Measurements from ENCODE around the gene FMNL2.

- no peak for TF ChIP-seq POLR2A (IDR thresholded peaks at IDR 0.05; ENCODE audit: low read length)
- TF ChIP-seq GATA1 (IDR thresholded peaks at IDR 0.05; ENCODE audit: low read depth, low read length), result no peak
Observed at GRCh38 chr2:152558158-152558984, 223.4 kb downstream of the FMNL2 start.

Measured in erythroblast (primary cell).